Measurements from ENCODE around the gene KIF21A.

Gene KIF21A

GRCh38 chr12:39390752-39391151 lies 52.2 kb downstream of the KIF21A start:
- Histone ChIP-seq H3K4ac (ENCODE audit: low read depth, low read length) (no peak overlapping the region), H2BK5ac (ENCODE audit: low read length) (no peak overlapping the region), H4K5ac (ENCODE audit: low read length) (no peak overlapping the region), H3K27ac (ENCODE audit: low read depth, low read length) (no peak overlapping the region), H4K8ac (ENCODE audit: low read depth, low read length) (no peak overlapping the region), H2BK15ac (replicated peaks; ENCODE audit: low read depth) (no peak overlapping the region), H3K36me3 (ENCODE audit: control insufficient read depth, insufficient read depth, low read length) (no peaks in the 10 kb centered on the region), H3K27me3 (ENCODE audit: insufficient read depth, low read length, poor library complexity) (no peaks in the 10 kb centered on the region), H3K4me1 (ENCODE audit: control insufficient read depth, low read depth, low read length) (peaks cover 11% of the 10 kb centered on the region), H3K23ac (ENCODE audit: low read length) (no peak overlapping the region), H2BK120ac (ENCODE audit: low read depth, low read length) (no peak overlapping the region), H3K79me2 (ENCODE audit: control insufficient read depth, insufficient read depth, low read length) (no peaks in the 10 kb centered on the region), H3K4me2 (ENCODE audit: low read length) (no peak overlapping the region), H3K56ac (ENCODE audit: low read length) (no peak overlapping the region), H3K18ac (ENCODE audit: low read length) (no peak overlapping the region), H3K4me3 (ENCODE audit: low read length) (no peak overlapping the region), H2AK5ac (ENCODE audit: low read length) (no peak overlapping the region), H3K9ac (ENCODE audit: low read length) (no peak overlapping the region), H3K79me1 (ENCODE audit: low read length) (peaks cover 2% of the 10 kb centered on the region)
- DNase-seq = no peak

GRCh38 chr12:39389399-39390150 lies 53.3 kb downstream of the KIF21A start:
- WGBS (ENCODE audit: extremely low coverage, insufficient coverage, low lambda C conversion rate) = no CpG with 5 or more reads among the region's 2 CpGs
- H3K18ac ChIP-seq (ENCODE audit: low read length) = no peak overlapping the region
- H3K79me2 ChIP-seq (ENCODE audit: control insufficient read depth, insufficient read depth, low read length) = no peaks in the 10 kb centered on the region
- H4K5ac ChIP-seq (ENCODE audit: low read length) = no peak overlapping the region
- no peak overlapping the region for H2AK5ac ChIP-seq (ENCODE audit: low read length)
- H3K23ac ChIP-seq (ENCODE audit: low read length) = no peak overlapping the region
- H2BK120ac ChIP-seq (ENCODE audit: low read depth, low read length) = no peak overlapping the region
- H2BK15ac ChIP-seq (replicated peaks; ENCODE audit: low read depth) = no peak overlapping the region
- H3K9ac ChIP-seq (ENCODE audit: low read length) = no peak overlapping the region
- no peaks in the 10 kb centered on the region for H3K27me3 ChIP-seq (ENCODE audit: insufficient read depth, low read length, poor library complexity)
- no peak overlapping the region for H3K56ac ChIP-seq (ENCODE audit: low read length)
- H3K4me2 ChIP-seq (ENCODE audit: low read length) = no peak overlapping the region
- H4K8ac ChIP-seq (ENCODE audit: low read depth, low read length) = no peak overlapping the region
- no peaks in the 10 kb centered on the region for H3K36me3 ChIP-seq (ENCODE audit: control insufficient read depth, insufficient read depth, low read length)
- H3K27ac ChIP-seq (ENCODE audit: low read depth, low read length) = no peak overlapping the region
- no peak overlapping the region for H2BK5ac ChIP-seq (ENCODE audit: low read length)
- no peak overlapping the region for H3K4ac ChIP-seq (ENCODE audit: low read depth, low read length)
- no peak overlapping the region for H3K4me3 ChIP-seq (ENCODE audit: low read length)
- peaks cover 2% of the 10 kb centered on the region for H3K79me1 ChIP-seq (ENCODE audit: low read length)
- no peak for DNase-seq
- H3K4me1 ChIP-seq (ENCODE audit: control insufficient read depth, low read depth, low read length) = peaks cover 9% of the 10 kb centered on the region

- H3K27me3 ChIP-seq (ENCODE audit: insufficient read depth, low read length, poor library complexity) = no peaks in the 10 kb centered on the region
- H3K79me1 ChIP-seq (ENCODE audit: low read length) = peaks cover 2% of the 10 kb centered on the region
- DNase-seq = no peak
- H3K18ac ChIP-seq (ENCODE audit: low read length) = no peak overlapping the region
- H3K56ac ChIP-seq (ENCODE audit: low read length) = no peak overlapping the region
- H3K4ac ChIP-seq (ENCODE audit: low read depth, low read length) = no peak overlapping the region
- H2BK5ac ChIP-seq (ENCODE audit: low read length) = no peak overlapping the region
- no peak overlapping the region for H3K23ac ChIP-seq (ENCODE audit: low read length)
- H2BK120ac ChIP-seq (ENCODE audit: low read depth, low read length) = no peak overlapping the region
- no peaks in the 10 kb centered on the region for H3K36me3 ChIP-seq (ENCODE audit: control insufficient read depth, insufficient read depth, low read length)
- no peak overlapping the region for H3K9ac ChIP-seq (ENCODE audit: low read length)
- no peak overlapping the region for H3K27ac ChIP-seq (ENCODE audit: low read depth, low read length)
- WGBS (ENCODE audit: extremely low coverage, insufficient coverage, low lambda C conversion rate) = no CpG with 5 or more reads among the region's 3 CpGs
- H4K5ac ChIP-seq (ENCODE audit: low read length) = no peak overlapping the region
- no peak overlapping the region for H3K4me3 ChIP-seq (ENCODE audit: low read length)
- H2BK15ac ChIP-seq (replicated peaks; ENCODE audit: low read depth) = no peak overlapping the region
- no peaks in the 10 kb centered on the region for H3K4me1 ChIP-seq (ENCODE audit: control insufficient read depth, low read depth, low read length)
- no peak overlapping the region for H4K8ac ChIP-seq (ENCODE audit: low read depth, low read length)
- no peaks in the 10 kb centered on the region for H3K79me2 ChIP-seq (ENCODE audit: control insufficient read depth, insufficient read depth, low read length)
- H2AK5ac ChIP-seq (ENCODE audit: low read length) = no peak overlapping the region
- H3K4me2 ChIP-seq (ENCODE audit: low read length) = no peak overlapping the region
Observed at GRCh38 chr12:39386335-39386734, 56.6 kb downstream of the KIF21A start.

- no peaks in the 10 kb centered on the region for H3K27me3 ChIP-seq (ENCODE audit: insufficient read depth, low read length, poor library complexity)
- no peaks in the 10 kb centered on the region for H3K4me1 ChIP-seq (ENCODE audit: control insufficient read depth, low read depth, low read length)
- no CpG with 5 or more reads among the region's 2 CpGs for WGBS (ENCODE audit: extremely low coverage, insufficient coverage, low lambda C conversion rate)
- H3K18ac ChIP-seq (ENCODE audit: low read length) = no peak overlapping the region
- no peak overlapping the region for H2BK15ac ChIP-seq (replicated peaks; ENCODE audit: low read depth)
- H2BK120ac ChIP-seq (ENCODE audit: low read depth, low read length) = no peak overlapping the region
- no peaks in the 10 kb centered on the region for H3K79me2 ChIP-seq (ENCODE audit: control insufficient read depth, insufficient read depth, low read length)
- no peak overlapping the region for H3K4ac ChIP-seq (ENCODE audit: low read depth, low read length)
- DNase-seq = no peak
- H3K4me3 ChIP-seq (ENCODE audit: low read length) = no peak overlapping the region
- H3K56ac ChIP-seq (ENCODE audit: low read length) = no peak overlapping the region
- H3K4me2 ChIP-seq (ENCODE audit: low read length) = no peak overlapping the region
- no peak overlapping the region for H2AK5ac ChIP-seq (ENCODE audit: low read length)
- H3K23ac ChIP-seq (ENCODE audit: low read length) = no peak overlapping the region
- no peak overlapping the region for H2BK5ac ChIP-seq (ENCODE audit: low read length)
- H3K27ac ChIP-seq (ENCODE audit: low read depth, low read length) = no peak overlapping the region
- H4K5ac ChIP-seq (ENCODE audit: low read length) = no peak overlapping the region
- H3K36me3 ChIP-seq (ENCODE audit: control insufficient read depth, insufficient read depth, low read length) = no peaks in the 10 kb centered on the region
- no peak overlapping the region for H3K9ac ChIP-seq (ENCODE audit: low read length)
- H3K79me1 ChIP-seq (ENCODE audit: low read length) = no peaks in the 10 kb centered on the region
- no peak overlapping the region for H4K8ac ChIP-seq (ENCODE audit: low read depth, low read length)
Observed at GRCh38 chr12:39383114-39383513, 59.8 kb downstream of the KIF21A start.

- Histone ChIP-seq H2BK120ac (ENCODE audit: low read depth, low read length) (no peak overlapping the region), H3K4me1 (ENCODE audit: control insufficient read depth, low read depth, low read length) (no peaks in the 10 kb centered on the region), H3K36me3 (ENCODE audit: control insufficient read depth, insufficient read depth, low read length) (no peaks in the 10 kb centered on the region), H3K56ac (ENCODE audit: low read length) (no peak overlapping the region), H2AK5ac (ENCODE audit: low read length) (no peak overlapping the region), H3K27ac (ENCODE audit: low read depth, low read length) (no peak overlapping the region), H4K5ac (ENCODE audit: low read length) (no peak overlapping the region), H2BK5ac (ENCODE audit: low read length) (no peak overlapping the region), H3K9ac (ENCODE audit: low read length) (no peak overlapping the region), H3K79me2 (ENCODE audit: control insufficient read depth, insufficient read depth, low read length) (no peaks in the 10 kb centered on the region), H2BK15ac (replicated peaks; ENCODE audit: low read depth) (no peak overlapping the region), H3K4ac (ENCODE audit: low read depth, low read length) (no peak overlapping the region), H3K4me3 (ENCODE audit: low read length) (no peak overlapping the region), H3K79me1 (ENCODE audit: low read length) (no peaks in the 10 kb centered on the region), H3K4me2 (ENCODE audit: low read length) (no peak overlapping the region), H4K8ac (ENCODE audit: low read depth, low read length) (no peak overlapping the region), H3K27me3 (ENCODE audit: insufficient read depth, low read length, poor library complexity) (no peaks in the 10 kb centered on the region), H3K23ac (ENCODE audit: low read length) (no peak overlapping the region), H3K18ac (ENCODE audit: low read length) (no peak overlapping the region)
- no CpG with 5 or more reads among the region's 10 CpGs for WGBS (ENCODE audit: extremely low coverage, insufficient coverage, low lambda C conversion rate)
- no peak for DNase-seq
Observed at GRCh38 chr12:39380090-39380489, 62.8 kb downstream of the KIF21A start.

- H3K27me3 ChIP-seq (ENCODE audit: insufficient read depth, low read length, poor library complexity) = no peaks in the 10 kb centered on the region
- no peak for DNase-seq
- H3K79me2 ChIP-seq (ENCODE audit: control insufficient read depth, insufficient read depth, low read length) = no peaks in the 10 kb centered on the region
- H2AK5ac ChIP-seq (ENCODE audit: low read length) = no peak overlapping the region
- no peak overlapping the region for H3K4ac ChIP-seq (ENCODE audit: low read depth, low read length)
- H3K4me1 ChIP-seq (ENCODE audit: control insufficient read depth, low read depth, low read length) = no peaks in the 10 kb centered on the region
- no peak overlapping the region for H3K56ac ChIP-seq (ENCODE audit: low read length)
- no peak overlapping the region for H2BK120ac ChIP-seq (ENCODE audit: low read depth, low read length)
- no peak overlapping the region for H4K8ac ChIP-seq (ENCODE audit: low read depth, low read length)
- H3K18ac ChIP-seq (ENCODE audit: low read length) = no peak overlapping the region
- no peak overlapping the region for H3K4me2 ChIP-seq (ENCODE audit: low read length)
- H3K36me3 ChIP-seq (ENCODE audit: control insufficient read depth, insufficient read depth, low read length) = no peaks in the 10 kb centered on the region
- WGBS (ENCODE audit: extremely low coverage, insufficient coverage, low lambda C conversion rate) = no CpG with 5 or more reads among the region's 1 CpG
- H4K5ac ChIP-seq (ENCODE audit: low read length) = no peak overlapping the region
- no peak overlapping the region for H2BK15ac ChIP-seq (replicated peaks; ENCODE audit: low read depth)
- H3K27ac ChIP-seq (ENCODE audit: low read depth, low read length) = no peak overlapping the region
- H2BK5ac ChIP-seq (ENCODE audit: low read length) = no peak overlapping the region
- H3K4me3 ChIP-seq (ENCODE audit: low read length) = no peak overlapping the region
- H3K79me1 ChIP-seq (ENCODE audit: low read length) = no peaks in the 10 kb centered on the region
- H3K9ac ChIP-seq (ENCODE audit: low read length) = no peak overlapping the region
- H3K23ac ChIP-seq (ENCODE audit: low read length) = no peak overlapping the region
Observed at GRCh38 chr12:39378341-39378740, 64.6 kb downstream of the KIF21A start.
